ENCODE data around the gene PIGQ. TPM values are rescaled to one million over a fixed set of nuclear protein-coding genes. Genes with fewer than 3 reads are reported as not detected.
A peak's percentile ranks its signal among the peaks of the same experiment; 100 is the strongest.

The PIGQ gene
- total and polyA plus RNA-seq, 2 of the 8 experiments (the other 6 are each of a cell fraction or from before 2014, with no cell fraction given), result 36.0 to 49.2 TPM

DNA sequence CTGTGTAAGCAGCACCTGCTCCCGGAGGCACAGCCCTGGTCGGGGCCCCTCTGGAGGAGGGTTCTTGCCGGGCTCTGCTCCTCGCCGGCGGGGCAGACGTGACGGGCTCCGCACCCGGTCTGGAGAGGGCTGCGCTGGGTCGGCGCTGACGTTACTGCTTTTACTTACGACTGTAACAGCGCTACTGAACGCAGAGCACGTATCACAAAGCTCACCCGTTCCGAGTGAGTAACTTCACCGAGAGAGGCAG lies 18.8 kb downstream of the PIGQ start:
- Histone ChIP-seq H3K4me2 (ENCODE audit: insufficient read depth in 1 of 2, low read depth in 2 of 2, low read length in 2 of 2) (peak overlapping the region; percentile 75 to 78), H3K23me2 (ENCODE audit: low read depth, low read length) (peaks cover 11% of the 10 kb centered on the region), H2BK12ac (ENCODE audit: low read depth, low read length) (no peak overlapping the region), H3K36me3 (ENCODE audit: control insufficient read depth in 2 of 4, insufficient read depth in 4 of 4, low read length in 3 of 4) (no peaks in the 10 kb centered on the region), H3K27ac (ENCODE audit: low read depth, low read length) (peak overlapping the region; percentile 99), H3K56ac (replicated peaks; ENCODE audit: insufficient read length, low read depth, low read length) (peak overlapping the region; percentile 69), H2BK120ac (replicated peaks; ENCODE audit: low read depth, low read length) (peak overlapping the region; percentile 64), H4K8ac (ENCODE audit: extremely low read depth, insufficient read depth, low read length) (peak overlapping the region; percentile 100), H2AK5ac (ENCODE audit: low read depth, low read length) (no peak overlapping the region; the same call in 1 of the 2 replicates), H3K79me2 (ENCODE audit: control insufficient read depth in 1 of 2, insufficient read depth in 2 of 2, low read length in 2 of 2) (peaks cover 0 to 15% of the 10 kb centered on the region in 2 experiments; a peak in 2 of 4 replicates), H4K20me1 (replicated peaks in 1 of 2; ENCODE audit: control insufficient read depth in 1 of 2, insufficient read depth in 2 of 2, low read length in 2 of 2) (peaks cover 16 to 43% of the 10 kb centered on the region in 2 experiments), H3K18ac (ENCODE audit: extremely low read depth, low read length) (0 out of 2 replicates have a peak overlapping the region, but pooled peaks have one; percentile 44), H2BK20ac (ENCODE audit: low read length) (no peak overlapping the region), H2AFZ (ENCODE audit: low read length) (no peak overlapping the region), H3K14ac (ENCODE audit: insufficient read length) (no peak overlapping the region), H3K4ac (replicated peaks; ENCODE audit: insufficient read length, low read depth, low read length) (peak overlapping the region; percentile 53), H2BK5ac (ENCODE audit: low read depth, low read length) (peak overlapping the region; percentile 41; the same call in 1 of the 2 replicates), H3K4me3 (ENCODE audit: extremely low read depth in 1 of 4, insufficient read depth in 2 of 4, low read depth in 3 of 4, low read length in 4 of 4) (peak overlapping the region; percentile 90 to 94 (median 91)), H3K23ac (ENCODE audit: insufficient read length) (no peak overlapping the region), H4K91ac (replicated peaks; ENCODE audit: insufficient read length, low read length) (peak overlapping the region; percentile 74), H2BK15ac (ENCODE audit: low read length) (no peak overlapping the region), H4K5ac (ENCODE audit: insufficient read length, low read depth, low read length) (peak overlapping the region; percentile 69), H3K9ac (replicated peaks in 1 of 4; ENCODE audit: extremely low read depth in 1 of 4, low read depth in 3 of 4, low read length in 3 of 4) (peak overlapping the region; percentile 71 to 95 (median 92)), H3K79me1 (ENCODE audit: low read depth, low read length) (peaks cover 8% of the 10 kb centered on the region; the same call in 1 of the 2 replicates), H3K27me3 (replicated peaks in 1 of 4; ENCODE audit: control insufficient read depth in 3 of 4, extremely low read depth in 1 of 4, insufficient read depth in 3 of 4, low read length in 3 of 4) (peaks cover 0 to 45% (median 30%) of the 10 kb centered on the region in 4 experiments; a peak in 5 of 7 replicates), H3K4me1 (replicated peaks in 1 of 4; ENCODE audit: control insufficient read depth in 3 of 4, insufficient read depth in 4 of 4, low read length in 3 of 4) (peaks cover 0 to 24% (median 16%) of the 10 kb centered on the region in 4 experiments; a peak in 6 of 7 replicates), H3K9me3 (ENCODE audit: insufficient read depth in 2 of 2, low read depth in 1 of 2, low read length in 1 of 2) (no peaks in the 10 kb centered on the region)
- POLR2A ChIA-PET (ENCODE audit: partially characterized antibody), result interaction anchor here (0.9 to 2.3 kb wide), 15 partner anchors 8 to 102 kb away, joined by 3 to 9 read pairs (median 4); partner anchors contain the start of genes METTL26, STUB1, WDR24 and WDR90
- DNase-seq (ENCODE audit: low read depth in 1 of 2, low spot score in 2 of 2) (peak in 1 of 2 experiments; percentile 71), FAIRE-seq (no peak)
- WGBS, 2 experiments (ENCODE audit: extremely low coverage in 1 of 2, insufficient coverage in 1 of 2, insufficient read length in 1 of 2, insufficient replicate concordance in 2 of 2, low coverage in 1 of 2, low lambda C conversion rate in 2 of 2, missing lambda C conversion rate in 1 of 2), result 6% methylated on average over 21 of the region's 21 CpGs; no CpG with 5 or more reads in 1 of the 2 experiments
- CTCF ChIA-PET (ENCODE audit: partially characterized antibody), result interaction anchor here (0.7 to 4.3 kb wide), 5 partner anchors 8 to 33 kb away, joined by 3 to 30 read pairs (median 3); no protein-coding TSS in a partner anchor
- TF ChIP-seq YY1 (IDR thresholded peaks at IDR 0.05; ENCODE audit: low read depth, low read length) (no peak), CBX5 (IDR thresholded peaks at IDR 0.05; ENCODE audit: low read depth, low read length) (no peak), CBX8 (IDR thresholded peaks at IDR 0.05; ENCODE audit: borderline replicate concordance, low read depth, low read length) (no peak), CHD2 (IDR thresholded peaks at IDR 0.05; ENCODE audit: low read length) (no peak), EP300 (IDR thresholded peaks at IDR 0.05; ENCODE audit: borderline replicate concordance in 1 of 2, low read depth in 2 of 2, low read length in 2 of 2) (no peak), SRF (IDR thresholded peaks at IDR 0.05; ENCODE audit: low read depth, low read length) (no peak), SIN3A (conservative IDR thresholded peaks at IDR 0.05 in 1 of 2, IDR thresholded peaks at IDR 0.05 in 1 of 2; ENCODE audit: low read depth in 1 of 2, low read length in 2 of 2) (peak; percentile 19 to 57; a peak in 1 of 4 replicates), CREB1 (IDR thresholded peaks at IDR 0.05) (0 out of 2 replicates have a peak, but pooled peaks have one; percentile 41), POLR2AphosphoS5 (IDR thresholded peaks at IDR 0.05; ENCODE audit: low read depth, low read length) (peak; percentile 39; the same call in 1 of the 2 replicates), JUN (IDR thresholded peaks at IDR 0.05; ENCODE audit: low read depth, low read length) (no peak), KDM5A (IDR thresholded peaks at IDR 0.05; ENCODE audit: low read length) (no peak), HDAC6 (IDR thresholded peaks at IDR 0.05; ENCODE audit: low read depth, low read length) (no peak), TCF12 (IDR thresholded peaks at IDR 0.05; ENCODE audit: low read depth, low read length) (no peak), POLR2A (IDR thresholded peaks at IDR 0.05; ENCODE audit: control extremely low read depth in 1 of 2, low read depth in 2 of 2, low read length in 2 of 2) (peak in 1 of 2 experiments; percentile 56; a peak in 2 of 3 replicates)

All from H1 (cell line).